ENCODE measurements around the gene ZNF655.
"Not testable (repeated sequence)": the region's sequence is repeated elsewhere in the genome, so short reads cannot be mapped to it uniquely, and the experiment has no call there.

The ZNF655 gene

GRCh38 chr7:99543081-99543671 is 15.3 kb upstream of the ZNF655 start:
- Histone ChIP-seq H3K36me3 (ENCODE audit: control insufficient read depth, low read length) (peaks cover 22% of the 10 kb centered on the region), H3K4me1 (ENCODE audit: control insufficient read depth, low read length) (no peaks in the 10 kb centered on the region), H3F3A (ENCODE audit: control insufficient read depth, insufficient read depth) (peaks cover 14% of the 10 kb centered on the region), H3K9me2 (replicated peaks; ENCODE audit: control insufficient read depth, low read length) (no peaks in the 10 kb centered on the region), H3K4me3 (ENCODE audit: low read length) (no peak overlapping the region), H4K20me1 (ENCODE audit: control insufficient read depth, insufficient read depth, low read depth, low read length) (no peaks in the 10 kb centered on the region), H3K27me3 (ENCODE audit: control insufficient read depth, low read length) (no peaks in the 10 kb centered on the region), H3K27ac (ENCODE audit: low read depth, low read length) (no peak overlapping the region), H3K79me2 (ENCODE audit: control insufficient read depth, low read length) (0 out of 2 replicates have a peak, but pooled peaks cover under 1% of the 10 kb centered on the region), H3K4me2 (ENCODE audit: low read length) (no peak overlapping the region), H3K9me3 (ENCODE audit: control insufficient read depth, insufficient read depth, low read length) (peaks cover 21% of the 10 kb centered on the region)
- no peak for TF ChIP-seq EZH2phosphoT487 (IDR thresholded peaks at IDR 0.05; ENCODE audit: borderline replicate concordance, low read length)
- no peak for TF ChIP-seq CTCF (IDR thresholded peaks at IDR 0.05; ENCODE audit: low read depth, low read length, poor library complexity, severe bottlenecking)

GRCh38 chr7:99543916-99544315 is 14.5 kb upstream of the ZNF655 start:
- peaks cover 25% of the 10 kb centered on the region for H3K36me3 ChIP-seq (ENCODE audit: control insufficient read depth, low read length)

GRCh38 chr7:99545308-99545707 is 13.1 kb upstream of the ZNF655 start:
- H3F3A ChIP-seq (ENCODE audit: control insufficient read depth, insufficient read depth): peaks cover 14% of the 10 kb centered on the region
- H3K36me3 ChIP-seq (ENCODE audit: control insufficient read depth, low read length): peaks cover 25% of the 10 kb centered on the region
- H3K79me2 ChIP-seq (ENCODE audit: control insufficient read depth, low read length); H3K4me2 ChIP-seq (ENCODE audit: low read length); H3K9me2 ChIP-seq (replicated peaks; ENCODE audit: control insufficient read depth, low read length); H3K4me1 ChIP-seq (ENCODE audit: control insufficient read depth, low read length); H4K20me1 ChIP-seq (ENCODE audit: control insufficient read depth, insufficient read depth, low read depth, low read length); H3K27me3 ChIP-seq (ENCODE audit: control insufficient read depth, low read length); H3K27ac ChIP-seq (ENCODE audit: low read depth, low read length); H3K4me3 ChIP-seq (ENCODE audit: low read length): not testable (repeated sequence)
- peaks cover 19% of the 10 kb centered on the region for H3K9me3 ChIP-seq (ENCODE audit: control insufficient read depth, insufficient read depth, low read length)

More at GRCh38 chr7:99543916-99544315, 14.5 kb upstream of the ZNF655 start:
- TF ChIP-seq EZH2phosphoT487 (IDR thresholded peaks at IDR 0.05; ENCODE audit: borderline replicate concordance, low read length): no peak
- no peak for TF ChIP-seq CTCF (IDR thresholded peaks at IDR 0.05; ENCODE audit: low read depth, low read length, poor library complexity, severe bottlenecking)
- H3K9me3 ChIP-seq (ENCODE audit: control insufficient read depth, insufficient read depth, low read length): peaks cover 19% of the 10 kb centered on the region
- 0 out of 2 replicates have a peak, but pooled peaks cover 3% of the 10 kb centered on the region for H3K79me2 ChIP-seq (ENCODE audit: control insufficient read depth, low read length)
- no peaks in the 10 kb centered on the region for H3K9me2 ChIP-seq (replicated peaks; ENCODE audit: control insufficient read depth, low read length)
- H4K20me1 ChIP-seq (ENCODE audit: control insufficient read depth, insufficient read depth, low read depth, low read length): no peaks in the 10 kb centered on the region
- H3F3A ChIP-seq (ENCODE audit: control insufficient read depth, insufficient read depth): peaks cover 14% of the 10 kb centered on the region
- no peaks in the 10 kb centered on the region for H3K4me1 ChIP-seq (ENCODE audit: control insufficient read depth, low read length)
- no peak overlapping the region for H3K27ac ChIP-seq (ENCODE audit: low read depth, low read length)
- H3K4me3 ChIP-seq (ENCODE audit: low read length): no peak overlapping the region
- no peak overlapping the region for H3K4me2 ChIP-seq (ENCODE audit: low read length)
- H3K27me3 ChIP-seq (ENCODE audit: control insufficient read depth, low read length): no peaks in the 10 kb centered on the region

GRCh38 chr7:99549545-99549944 is 8.9 kb upstream of the ZNF655 start:
- Histone ChIP-seq H3F3A (ENCODE audit: control insufficient read depth, insufficient read depth) (peaks cover 30% of the 10 kb centered on the region), H3K4me1 (ENCODE audit: control insufficient read depth, low read length) (peaks cover 22% of the 10 kb centered on the region), H3K36me3 (ENCODE audit: control insufficient read depth, low read length) (peaks cover 39% of the 10 kb centered on the region), H3K79me2 (ENCODE audit: control insufficient read depth, low read length) (peaks cover 42% of the 10 kb centered on the region)
- H3K9me3 ChIP-seq (ENCODE audit: control insufficient read depth, insufficient read depth, low read length); H3K9me2 ChIP-seq (replicated peaks; ENCODE audit: control insufficient read depth, low read length); H3K4me2 ChIP-seq (ENCODE audit: low read length); H3K27ac ChIP-seq (ENCODE audit: low read depth, low read length); H3K27me3 ChIP-seq (ENCODE audit: control insufficient read depth, low read length); H3K4me3 ChIP-seq (ENCODE audit: low read length); H4K20me1 ChIP-seq (ENCODE audit: control insufficient read depth, insufficient read depth, low read depth, low read length): not testable (repeated sequence)

All from DOHH2 (cell line).